ENCODE results near the gene SPARC. TPM values are rescaled to one million over a fixed set of nuclear protein-coding genes. Genes with fewer than 3 reads are reported as not detected.

The SPARC gene
- total RNA-seq, 1 donor = 1,011 TPM

DNA sequence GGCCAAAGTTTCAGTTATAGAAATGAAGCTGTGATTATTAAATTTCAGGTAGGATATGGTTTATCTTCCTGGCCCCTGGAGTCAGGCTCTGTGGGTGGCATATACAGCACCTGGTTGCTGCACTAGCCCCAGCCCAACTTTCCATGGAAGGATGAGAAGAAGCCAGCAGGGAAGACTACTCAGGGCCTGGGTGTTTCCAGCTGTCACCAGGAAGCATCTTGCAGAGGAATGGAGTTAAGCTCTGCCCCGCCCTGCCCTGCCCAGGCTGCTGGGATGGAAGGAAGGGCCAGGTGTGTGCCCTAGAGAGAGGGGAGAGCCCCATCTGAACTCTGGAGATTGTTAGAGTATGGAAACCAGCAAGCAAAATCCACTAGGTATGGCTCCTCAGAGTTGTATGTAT lies 52.8 kb downstream of the SPARC start:
- no peak for TF ChIP-seq CTCF (IDR thresholded peaks at IDR 0.05; ENCODE audit: insufficient read depth, low read length)
- H3K4me3 ChIP-seq (ENCODE audit: low read depth, low read length) = no peak overlapping the region
- no peak for DNase-seq (ENCODE audit: low read depth)

- TF ChIP-seq CTCF (IDR thresholded peaks at IDR 0.05; ENCODE audit: insufficient read depth, low read length) = no peak
- no peak overlapping the region for H3K4me3 ChIP-seq (ENCODE audit: low read depth, low read length)
Observed at GRCh38 chr5:151632941-151633340, 53.8 kb downstream of the SPARC start.

GRCh38 chr5:151632524-151632923 lies 54.2 kb downstream of the SPARC start:
- no peak for TF ChIP-seq CTCF (IDR thresholded peaks at IDR 0.05; ENCODE audit: insufficient read depth, low read length)
- no peak for DNase-seq (ENCODE audit: low read depth)
- H3K4me3 ChIP-seq (ENCODE audit: low read depth, low read length) = no peak overlapping the region

More at GRCh38 chr5:151632941-151633340, 53.8 kb downstream of the SPARC start:
- DNase-seq (ENCODE audit: low read depth) = no peak

- DNase-seq (ENCODE audit: low read depth) = no peak
- TF ChIP-seq CTCF (IDR thresholded peaks at IDR 0.05; ENCODE audit: insufficient read depth, low read length) = no peak
- no peak overlapping the region for H3K4me3 ChIP-seq (ENCODE audit: low read depth, low read length)
Observed at GRCh38 chr5:151631941-151632340, 54.8 kb downstream of the SPARC start.

DNA sequence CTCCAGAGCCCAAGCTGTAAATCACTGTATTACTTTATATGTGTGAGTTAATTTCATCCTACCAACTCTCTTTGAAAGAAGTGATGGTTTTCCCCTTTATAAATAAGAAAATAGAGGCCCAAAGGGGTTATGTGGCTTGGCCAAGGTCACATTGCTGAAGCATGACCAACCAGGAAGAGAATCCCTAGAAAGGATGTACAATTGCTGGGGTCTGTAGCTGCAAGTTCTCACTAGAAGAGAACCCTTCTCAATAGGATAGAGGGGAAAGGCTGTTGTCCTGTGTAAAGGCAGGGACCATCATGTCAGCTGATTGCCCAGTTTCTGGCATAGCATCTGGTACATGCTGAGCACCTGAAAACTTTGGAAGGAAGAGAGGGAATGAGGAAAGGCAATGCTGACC lies 56.6 kb downstream of the SPARC start:
- no peak for TF ChIP-seq CTCF (IDR thresholded peaks at IDR 0.05; ENCODE audit: insufficient read depth, low read length)
- no peak overlapping the region for H3K4me3 ChIP-seq (ENCODE audit: low read depth, low read length)
- no peak for DNase-seq (ENCODE audit: low read depth)

GRCh38 chr5:151628112-151628823 lies 58.4 kb downstream of the SPARC start:
- peak; percentile 64 for DNase-seq (ENCODE audit: low read depth)
- H3K4me3 ChIP-seq (ENCODE audit: low read depth, low read length) = no peak overlapping the region

More at GRCh38 chr5:151628112-151628823, 58.4 kb downstream of the SPARC start:
- peak; percentile 7 for TF ChIP-seq CTCF (IDR thresholded peaks at IDR 0.05; ENCODE audit: insufficient read depth, low read length)
